Keratinocyte (primary cell): Measurements from ENCODE around the gene EPM2AIP1.

Experiments used
- CTCF ChIP-seq, 3 experiments: IDR thresholded peaks in 1 of 3; conservative IDR thresholded peaks in 1 of 3; optimal IDR thresholded peaks in 1 of 3; 2 replicates in 2 of 3; 3 replicates in 1 of 3; pipeline versions ENCODE3 to v1.5.1; 2011; ENCODE audit warnings: low read length in 3 of 3, mild to moderate bottlenecking in 3 of 3, moderate library complexity in 2 of 3, control low read depth in 1 of 3, inconsistent platforms in 1 of 3; ENCODE audit not compliant: insufficient read depth in 2 of 3; ENCODE audit errors: extremely low read depth in 1 of 3
- EZH2 ChIP-seq: IDR thresholded peaks from one replicate; pipeline ENCODE4 v1.6.1; 2012; ENCODE audit warnings: inconsistent platforms, mild to moderate bottlenecking, low read length, moderate library complexity

DNA sequence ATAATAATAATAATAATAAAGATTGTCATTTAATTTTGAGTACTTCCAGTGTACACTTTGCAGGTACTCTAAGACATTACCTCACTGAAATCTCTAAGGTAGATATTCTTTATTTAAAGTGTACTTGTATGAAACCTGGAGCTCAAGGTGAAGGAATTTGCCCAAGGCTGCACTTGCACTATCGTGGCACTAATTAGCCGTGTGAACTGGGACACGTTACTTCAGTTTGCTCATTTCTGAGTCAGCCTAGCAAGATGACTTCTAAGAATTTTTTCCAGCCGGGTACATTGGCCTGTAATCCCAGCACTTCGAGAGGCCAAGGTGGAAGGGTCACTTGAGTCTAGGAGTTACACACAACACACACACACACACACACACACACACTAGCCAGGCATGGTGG is 33.9 kb upstream of the EPM2AIP1 start:
- no peak for TF ChIP-seq CTCF (optimal IDR thresholded peaks at IDR 0.05 in 1 of 3, IDR thresholded peaks at IDR 0.05 in 1 of 3, conservative IDR thresholded peaks at IDR 0.05 in 1 of 3; ENCODE audit: extremely low read depth in 1 of 3, insufficient read depth in 2 of 3, low read length in 3 of 3)
- no peak for TF ChIP-seq EZH2
